WERI-Rb-1 (cell line): ENCODE measurements around the gene MLLT6.

Experiments
- DNase-seq: peaks from one replicate; pipeline ENCODE4 v3.0.0-alpha.2; 2020
- H3K27ac ChIP-seq: fragments of 250-450 bp; sonication (Bioruptor Pico); 2 replicates; pipeline ENCODE4 v1.5.1; 2020; ENCODE audit warnings: mild to moderate bottlenecking, moderate library complexity
- H3K27me3 ChIP-seq: fragments of 250-450 bp; sonication (Bioruptor Pico); 2 replicates; pipeline ENCODE4 v1.5.1; 2021; ENCODE audit warnings: mild to moderate bottlenecking, low read depth, moderate library complexity; ENCODE audit not compliant: insufficient read depth, severe bottlenecking
- H3K36me3 ChIP-seq: fragments of 250-450 bp; sonication (Bioruptor Pico); 2 replicates; pipeline ENCODE4 v1.5.1; 2020; ENCODE audit warnings: mild to moderate bottlenecking, moderate library complexity
- H3K4me3 ChIP-seq: 2 replicates; pipeline ENCODE4 v1.5.1; 2011; ENCODE audit warnings: low read depth, mild to moderate bottlenecking, control low read depth, low read length
- H3K9me3 ChIP-seq: fragments of 250-450 bp; sonication (Bioruptor Pico); 2 replicates; pipeline ENCODE4 v1.5.1; 2021; ENCODE audit warnings: mild to moderate bottlenecking, moderate library complexity; ENCODE audit not compliant: severe bottlenecking
- TF ChIP-seq, protein P1 (sequence below): IDR thresholded peaks from 2 replicates; pipeline ENCODE4 v1.5.1; 2011; ENCODE audit warnings: low read depth, mild to moderate bottlenecking, control low read depth, inconsistent platforms, low read length

MLLT6 gene

DNA sequence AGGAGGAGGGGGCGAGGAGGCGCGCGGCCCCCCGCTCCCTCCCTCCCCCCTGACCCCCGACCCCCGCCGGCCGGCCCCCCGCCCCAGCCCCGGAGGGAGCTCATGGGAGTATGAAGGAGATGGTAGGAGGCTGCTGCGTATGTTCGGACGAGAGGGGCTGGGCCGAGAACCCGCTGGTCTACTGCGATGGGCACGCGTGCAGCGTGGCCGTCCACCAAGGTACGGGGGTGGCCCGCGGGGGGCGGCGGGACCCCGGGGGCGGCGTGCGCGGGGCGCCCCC is 390 bp downstream of the MLLT6 start:
- no peaks in the 10 kb centered on the region for H3K27me3 ChIP-seq
- H3K4me3 ChIP-seq, result peak overlapping the region; percentile 83
- H3K9me3 ChIP-seq, result no peaks in the 10 kb centered on the region
- no peak for DNase-seq
- peak overlapping the region; percentile 99 for H3K27ac ChIP-seq
- H3K36me3 ChIP-seq, result peaks cover 43% of the 10 kb centered on the region
- TF ChIP-seq, protein P1, sequence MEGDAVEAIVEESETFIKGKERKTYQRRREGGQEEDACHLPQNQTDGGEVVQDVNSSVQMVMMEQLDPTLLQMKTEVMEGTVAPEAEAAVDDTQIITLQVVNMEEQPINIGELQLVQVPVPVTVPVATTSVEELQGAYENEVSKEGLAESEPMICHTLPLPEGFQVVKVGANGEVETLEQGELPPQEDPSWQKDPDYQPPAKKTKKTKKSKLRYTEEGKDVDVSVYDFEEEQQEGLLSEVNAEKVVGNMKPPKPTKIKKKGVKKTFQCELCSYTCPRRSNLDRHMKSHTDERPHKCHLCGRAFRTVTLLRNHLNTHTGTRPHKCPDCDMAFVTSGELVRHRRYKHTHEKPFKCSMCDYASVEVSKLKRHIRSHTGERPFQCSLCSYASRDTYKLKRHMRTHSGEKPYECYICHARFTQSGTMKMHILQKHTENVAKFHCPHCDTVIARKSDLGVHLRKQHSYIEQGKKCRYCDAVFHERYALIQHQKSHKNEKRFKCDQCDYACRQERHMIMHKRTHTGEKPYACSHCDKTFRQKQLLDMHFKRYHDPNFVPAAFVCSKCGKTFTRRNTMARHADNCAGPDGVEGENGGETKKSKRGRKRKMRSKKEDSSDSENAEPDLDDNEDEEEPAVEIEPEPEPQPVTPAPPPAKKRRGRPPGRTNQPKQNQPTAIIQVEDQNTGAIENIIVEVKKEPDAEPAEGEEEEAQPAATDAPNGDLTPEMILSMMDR, result no peak

DNA sequence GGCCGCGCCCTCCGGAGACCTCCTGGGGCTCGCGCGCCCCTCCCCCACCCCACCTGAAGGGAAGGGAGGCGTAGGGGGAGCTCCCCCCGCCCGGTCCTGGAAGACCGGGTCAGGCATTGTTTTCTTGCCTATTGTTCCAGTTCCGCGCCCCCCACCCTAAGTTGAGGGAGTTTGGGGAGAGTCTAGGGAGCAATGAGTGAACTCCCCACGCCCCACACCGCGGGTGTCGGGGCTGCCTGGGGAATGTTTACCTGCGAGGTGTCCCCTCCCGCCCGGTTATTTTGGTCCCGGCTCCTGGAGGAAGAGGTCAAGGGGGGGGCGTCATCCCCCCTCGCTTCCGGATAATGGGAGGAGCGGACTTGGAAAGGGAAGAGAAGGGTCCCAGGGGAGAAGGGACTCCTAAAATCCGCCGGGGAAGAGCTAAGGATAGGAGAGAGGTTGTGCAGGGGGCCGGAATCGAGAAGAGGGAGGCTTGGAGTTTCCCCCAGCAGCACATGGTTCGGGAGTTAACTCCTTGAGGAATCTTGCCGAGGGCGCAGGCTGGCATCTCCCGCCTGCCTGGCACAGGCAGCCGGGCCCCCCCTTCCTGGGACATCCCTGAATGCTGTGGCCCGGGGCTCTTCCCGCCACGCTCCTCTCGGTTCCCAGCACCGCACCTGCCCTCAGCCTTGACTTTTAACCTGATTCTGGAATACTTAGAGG is 881 bp downstream of the MLLT6 start:
- no peaks in the 10 kb centered on the region for H3K9me3 ChIP-seq
- peaks cover 48% of the 10 kb centered on the region for H3K36me3 ChIP-seq
- TF ChIP-seq, protein P1, result no peak
- H3K27me3 ChIP-seq, result no peaks in the 10 kb centered on the region
- peak; percentile 71 for DNase-seq
- peak overlapping the region; percentile 60 for H3K27ac ChIP-seq
- peak overlapping the region; percentile 83 for H3K4me3 ChIP-seq

DNA sequence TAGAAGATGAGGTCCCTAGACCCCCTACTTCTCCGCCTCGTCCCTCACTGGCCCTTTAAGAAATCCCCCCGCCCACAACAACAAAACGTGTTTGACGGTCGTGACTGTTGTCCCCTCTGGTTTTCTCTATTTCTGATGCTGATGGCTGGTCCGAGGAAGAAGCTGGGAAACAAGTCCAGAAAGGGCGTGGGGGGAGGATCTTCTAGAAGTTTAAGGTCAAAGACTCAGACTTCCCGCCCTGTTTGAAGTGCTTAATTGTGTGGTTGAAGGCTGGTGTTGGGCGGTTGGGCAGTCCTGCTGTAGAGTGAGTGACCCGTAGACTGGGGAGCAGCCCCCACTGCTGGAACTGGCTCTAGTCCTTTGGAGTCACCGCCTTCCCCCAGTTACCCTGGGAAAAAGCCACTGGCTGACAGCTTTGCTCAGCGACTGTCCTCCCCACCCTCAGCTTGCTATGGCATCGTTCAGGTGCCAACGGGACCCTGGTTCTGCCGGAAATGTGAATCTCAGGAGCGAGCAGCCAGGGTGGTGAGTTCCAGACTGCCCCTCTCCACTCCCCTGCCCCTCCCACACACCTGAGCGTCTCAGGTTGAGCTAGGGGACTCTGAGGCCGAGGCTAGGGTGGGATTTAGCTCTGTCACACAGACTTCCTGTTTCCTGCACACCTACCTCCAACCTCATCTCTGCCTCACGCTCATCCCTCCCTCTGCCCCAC is 1.6 kb downstream of the MLLT6 start:
- Histone ChIP-seq H3K9me3 (no peaks in the 10 kb centered on the region), H3K27ac (peak overlapping the region; percentile 60), H3K27me3 (no peaks in the 10 kb centered on the region), H3K4me3 (peak overlapping the region; percentile 83), H3K36me3 (peaks cover 54% of the 10 kb centered on the region)
- TF ChIP-seq, protein P1, result no peak
- no peak for DNase-seq

DNA sequence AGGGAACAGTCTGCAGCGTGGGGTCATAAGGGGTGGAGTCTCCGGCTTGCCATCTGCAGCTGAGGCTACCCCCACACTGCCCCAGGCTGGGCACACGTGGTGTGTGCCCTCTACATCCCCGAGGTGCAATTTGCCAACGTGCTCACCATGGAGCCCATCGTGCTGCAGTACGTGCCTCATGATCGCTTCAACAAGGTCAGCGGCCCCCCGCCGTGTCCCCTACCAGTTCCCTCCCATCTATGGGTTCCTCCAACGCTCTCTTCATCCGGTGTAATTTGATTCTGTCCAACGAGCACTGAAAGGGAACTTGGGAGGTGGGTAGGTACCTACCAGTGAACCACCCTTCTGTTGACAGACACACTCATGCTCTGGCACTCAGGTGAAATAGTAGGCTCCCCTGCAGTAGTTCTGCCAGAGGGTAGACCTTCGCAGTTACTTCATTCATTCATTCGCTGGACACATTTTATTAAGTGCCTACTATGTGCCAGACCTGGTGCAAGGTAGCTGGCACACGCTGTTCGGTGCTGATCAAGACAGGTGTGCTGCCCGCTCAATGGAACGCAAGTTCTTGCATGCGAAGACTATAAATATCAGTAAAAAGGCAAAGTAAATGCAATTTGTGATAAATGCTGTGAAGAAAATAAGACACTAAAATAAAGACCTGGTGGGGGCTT is 2.7 kb downstream of the MLLT6 start:
- H3K4me3 ChIP-seq, result no peak overlapping the region
- peaks cover 65% of the 10 kb centered on the region for H3K36me3 ChIP-seq
- no peaks in the 10 kb centered on the region for H3K9me3 ChIP-seq
- TF ChIP-seq, protein P1, result no peak
- DNase-seq, result no peak
- H3K27me3 ChIP-seq, result no peaks in the 10 kb centered on the region
- H3K27ac ChIP-seq, result no peak overlapping the region

DNA sequence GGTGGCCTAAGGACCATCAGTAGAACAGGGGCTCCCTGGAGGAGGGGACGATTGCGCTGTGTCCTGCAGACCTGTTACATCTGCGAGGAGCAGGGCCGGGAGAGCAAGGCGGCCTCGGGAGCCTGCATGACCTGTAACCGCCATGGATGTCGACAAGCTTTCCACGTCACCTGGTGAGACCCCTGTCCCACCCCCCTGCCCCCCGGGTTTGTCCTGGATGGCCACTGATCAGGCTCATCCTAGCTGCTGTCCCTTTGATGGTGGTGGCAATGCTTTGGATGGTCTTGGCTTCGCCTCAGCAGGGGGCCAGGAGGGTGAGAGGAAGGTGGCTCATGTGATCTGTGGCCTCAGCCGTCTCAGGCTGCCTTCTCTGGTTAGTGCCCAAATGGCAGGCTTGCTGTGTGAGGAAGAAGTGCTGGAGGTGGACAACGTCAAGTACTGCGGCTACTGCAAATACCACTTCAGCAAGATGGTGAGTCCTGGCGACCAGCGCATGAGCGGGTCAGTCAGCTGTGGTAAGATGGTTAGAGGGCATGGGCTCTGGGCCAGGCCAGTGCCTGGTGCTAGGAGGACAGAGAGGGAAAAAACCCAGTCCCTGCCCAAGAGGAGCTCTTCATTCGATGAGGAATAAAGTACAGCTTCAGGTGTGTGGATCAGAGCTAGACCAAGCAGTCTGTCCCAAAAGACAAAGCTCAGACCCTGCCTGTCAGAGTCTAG is 4.2 kb downstream of the MLLT6 start:
- Histone ChIP-seq H3K9me3 (no peaks in the 10 kb centered on the region), H3K4me3 (no peak overlapping the region), H3K27ac (peak overlapping the region; percentile 63), H3K36me3 (peaks cover 80% of the 10 kb centered on the region), H3K27me3 (no peaks in the 10 kb centered on the region)
- no peak for DNase-seq
- TF ChIP-seq, protein P1, result no peak
